ENCODE results near the gene SHOC1. TPM values are rescaled to one million over a fixed set of nuclear protein-coding genes. Genes with fewer than 3 reads are reported as not detected.

Gene SHOC1
- total RNA-seq, 1 experiment from 2014 or later: 1.1 TPM

DNA sequence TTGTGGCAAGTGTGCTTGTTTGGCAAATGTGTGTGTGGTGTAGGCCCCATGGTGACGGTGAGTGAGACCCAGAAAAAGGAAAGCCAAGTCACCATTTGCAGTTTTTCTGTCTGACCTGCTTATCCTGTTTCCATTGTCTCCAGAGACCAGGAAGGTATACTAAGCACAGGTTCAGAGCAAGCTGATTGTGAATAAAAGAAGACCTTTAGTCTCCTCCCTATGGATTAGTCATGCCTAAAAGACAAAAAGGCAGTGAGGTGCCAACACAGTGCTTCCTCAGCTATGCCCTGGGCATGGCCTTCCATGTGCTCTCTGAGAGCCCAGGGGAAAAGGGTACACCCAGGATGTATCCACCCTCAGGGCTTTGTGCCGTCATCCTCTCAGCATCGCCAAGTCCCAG is 49.2 kb upstream of the SHOC1 start:
- H2AFZ ChIP-seq (ENCODE audit: low read depth, low read length, poor library complexity, severe bottlenecking): no peak overlapping the region
- H3K36me3 ChIP-seq (ENCODE audit: control insufficient read depth in 1 of 2, insufficient read depth in 2 of 2, low read length in 2 of 2): no peaks in the 10 kb centered on the region
- H3K27ac ChIP-seq (ENCODE audit: low read depth, low read length): no peak overlapping the region
- no peak for TF ChIP-seq CEBPB (IDR thresholded peaks at IDR 0.05; ENCODE audit: low read depth)
- no peak for TF ChIP-seq ELF1 (IDR thresholded peaks at IDR 0.05; ENCODE audit: borderline replicate concordance, low read depth)
- TF ChIP-seq SP1 (IDR thresholded peaks at IDR 0.05; ENCODE audit: low read depth): no peak
- TF ChIP-seq YY1 (IDR thresholded peaks at IDR 0.05; ENCODE audit: extremely low read depth, insufficient replicate concordance, low read depth, low read length): no peak
- no peak for TF ChIP-seq ZNF274 (IDR thresholded peaks at IDR 0.05; ENCODE audit: low read depth, low read length)
- TF ChIP-seq, protein P1, sequence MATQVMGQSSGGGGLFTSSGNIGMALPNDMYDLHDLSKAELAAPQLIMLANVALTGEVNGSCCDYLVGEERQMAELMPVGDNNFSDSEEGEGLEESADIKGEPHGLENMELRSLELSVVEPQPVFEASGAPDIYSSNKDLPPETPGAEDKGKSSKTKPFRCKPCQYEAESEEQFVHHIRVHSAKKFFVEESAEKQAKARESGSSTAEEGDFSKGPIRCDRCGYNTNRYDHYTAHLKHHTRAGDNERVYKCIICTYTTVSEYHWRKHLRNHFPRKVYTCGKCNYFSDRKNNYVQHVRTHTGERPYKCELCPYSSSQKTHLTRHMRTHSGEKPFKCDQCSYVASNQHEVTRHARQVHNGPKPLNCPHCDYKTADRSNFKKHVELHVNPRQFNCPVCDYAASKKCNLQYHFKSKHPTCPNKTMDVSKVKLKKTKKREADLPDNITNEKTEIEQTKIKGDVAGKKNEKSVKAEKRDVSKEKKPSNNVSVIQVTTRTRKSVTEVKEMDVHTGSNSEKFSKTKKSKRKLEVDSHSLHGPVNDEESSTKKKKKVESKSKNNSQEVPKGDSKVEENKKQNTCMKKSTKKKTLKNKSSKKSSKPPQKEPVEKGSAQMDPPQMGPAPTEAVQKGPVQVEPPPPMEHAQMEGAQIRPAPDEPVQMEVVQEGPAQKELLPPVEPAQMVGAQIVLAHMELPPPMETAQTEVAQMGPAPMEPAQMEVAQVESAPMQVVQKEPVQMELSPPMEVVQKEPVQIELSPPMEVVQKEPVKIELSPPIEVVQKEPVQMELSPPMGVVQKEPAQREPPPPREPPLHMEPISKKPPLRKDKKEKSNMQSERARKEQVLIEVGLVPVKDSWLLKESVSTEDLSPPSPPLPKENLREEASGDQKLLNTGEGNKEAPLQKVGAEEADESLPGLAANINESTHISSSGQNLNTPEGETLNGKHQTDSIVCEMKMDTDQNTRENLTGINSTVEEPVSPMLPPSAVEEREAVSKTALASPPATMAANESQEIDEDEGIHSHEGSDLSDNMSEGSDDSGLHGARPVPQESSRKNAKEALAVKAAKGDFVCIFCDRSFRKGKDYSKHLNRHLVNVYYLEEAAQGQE (IDR thresholded peaks at IDR 0.05; ENCODE audit: low read depth): no peak
- no peak for TF ChIP-seq EGR1 (IDR thresholded peaks at IDR 0.05; ENCODE audit: low read depth)
- no peak for TF ChIP-seq POLR2AphosphoS5 (IDR thresholded peaks at IDR 0.05; ENCODE audit: low read depth, low read length)
- TF ChIP-seq, protein P2, sequence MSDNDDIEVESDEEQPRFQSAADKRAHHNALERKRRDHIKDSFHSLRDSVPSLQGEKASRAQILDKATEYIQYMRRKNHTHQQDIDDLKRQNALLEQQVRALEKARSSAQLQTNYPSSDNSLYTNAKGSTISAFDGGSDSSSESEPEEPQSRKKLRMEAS (IDR thresholded peaks at IDR 0.05): no peak
- no peak for TF ChIP-seq RAD21 (IDR thresholded peaks at IDR 0.05; ENCODE audit: low read depth)
- TF ChIP-seq TCF7L2 (IDR thresholded peaks at IDR 0.05; ENCODE audit: borderline replicate concordance, extremely low read depth, insufficient read depth, insufficient read length): no peak
- TF ChIP-seq SIN3A (IDR thresholded peaks at IDR 0.05; ENCODE audit: low read depth): no peak
- no peak for TF ChIP-seq POLR2A (IDR thresholded peaks at IDR 0.05; ENCODE audit: borderline replicate concordance, extremely low read depth, insufficient read depth, insufficient read length)
- no peak for TF ChIP-seq CBX3 (IDR thresholded peaks at IDR 0.05; ENCODE audit: low read depth)
- no peak for TF ChIP-seq JUND (IDR thresholded peaks at IDR 0.05)
- no peak for TF ChIP-seq ZFX (IDR thresholded peaks at IDR 0.05)
- TF ChIP-seq, protein P3, sequence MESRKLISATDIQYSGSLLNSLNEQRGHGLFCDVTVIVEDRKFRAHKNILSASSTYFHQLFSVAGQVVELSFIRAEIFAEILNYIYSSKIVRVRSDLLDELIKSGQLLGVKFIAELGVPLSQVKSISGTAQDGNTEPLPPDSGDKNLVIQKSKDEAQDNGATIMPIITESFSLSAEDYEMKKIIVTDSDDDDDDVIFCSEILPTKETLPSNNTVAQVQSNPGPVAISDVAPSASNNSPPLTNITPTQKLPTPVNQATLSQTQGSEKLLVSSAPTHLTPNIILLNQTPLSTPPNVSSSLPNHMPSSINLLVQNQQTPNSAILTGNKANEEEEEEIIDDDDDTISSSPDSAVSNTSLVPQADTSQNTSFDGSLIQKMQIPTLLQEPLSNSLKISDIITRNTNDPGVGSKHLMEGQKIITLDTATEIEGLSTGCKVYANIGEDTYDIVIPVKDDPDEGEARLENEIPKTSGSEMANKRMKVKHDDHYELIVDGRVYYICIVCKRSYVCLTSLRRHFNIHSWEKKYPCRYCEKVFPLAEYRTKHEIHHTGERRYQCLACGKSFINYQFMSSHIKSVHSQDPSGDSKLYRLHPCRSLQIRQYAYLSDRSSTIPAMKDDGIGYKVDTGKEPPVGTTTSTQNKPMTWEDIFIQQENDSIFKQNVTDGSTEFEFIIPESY (IDR thresholded peaks at IDR 0.05; ENCODE audit: extremely low read depth, insufficient replicate concordance, low read length): no peak
- TF ChIP-seq, protein P4, sequence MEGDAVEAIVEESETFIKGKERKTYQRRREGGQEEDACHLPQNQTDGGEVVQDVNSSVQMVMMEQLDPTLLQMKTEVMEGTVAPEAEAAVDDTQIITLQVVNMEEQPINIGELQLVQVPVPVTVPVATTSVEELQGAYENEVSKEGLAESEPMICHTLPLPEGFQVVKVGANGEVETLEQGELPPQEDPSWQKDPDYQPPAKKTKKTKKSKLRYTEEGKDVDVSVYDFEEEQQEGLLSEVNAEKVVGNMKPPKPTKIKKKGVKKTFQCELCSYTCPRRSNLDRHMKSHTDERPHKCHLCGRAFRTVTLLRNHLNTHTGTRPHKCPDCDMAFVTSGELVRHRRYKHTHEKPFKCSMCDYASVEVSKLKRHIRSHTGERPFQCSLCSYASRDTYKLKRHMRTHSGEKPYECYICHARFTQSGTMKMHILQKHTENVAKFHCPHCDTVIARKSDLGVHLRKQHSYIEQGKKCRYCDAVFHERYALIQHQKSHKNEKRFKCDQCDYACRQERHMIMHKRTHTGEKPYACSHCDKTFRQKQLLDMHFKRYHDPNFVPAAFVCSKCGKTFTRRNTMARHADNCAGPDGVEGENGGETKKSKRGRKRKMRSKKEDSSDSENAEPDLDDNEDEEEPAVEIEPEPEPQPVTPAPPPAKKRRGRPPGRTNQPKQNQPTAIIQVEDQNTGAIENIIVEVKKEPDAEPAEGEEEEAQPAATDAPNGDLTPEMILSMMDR (IDR thresholded peaks at IDR 0.05 in 2 of 3, conservative IDR thresholded peaks at IDR 0.05 in 1 of 3; ENCODE audit: borderline replicate concordance in 1 of 3, insufficient read depth in 1 of 3, low read depth in 2 of 3, low read length in 2 of 3): no peak
- TF ChIP-seq, protein P5, sequence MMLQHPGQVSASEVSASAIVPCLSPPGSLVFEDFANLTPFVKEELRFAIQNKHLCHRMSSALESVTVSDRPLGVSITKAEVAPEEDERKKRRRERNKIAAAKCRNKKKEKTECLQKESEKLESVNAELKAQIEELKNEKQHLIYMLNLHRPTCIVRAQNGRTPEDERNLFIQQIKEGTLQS (IDR thresholded peaks at IDR 0.05): no peak
- no peaks in the 10 kb centered on the region for H3K9me3 ChIP-seq (ENCODE audit: control insufficient read depth in 1 of 2, insufficient read depth in 1 of 2, low read depth in 1 of 2, low read length in 2 of 2)
- H4K20me1 ChIP-seq (ENCODE audit: insufficient read depth): no peaks in the 10 kb centered on the region
- H3K4me1 ChIP-seq (ENCODE audit: control insufficient read depth in 1 of 2, insufficient read depth in 2 of 2, low read length in 2 of 2): peaks cover 0 to 6% of the 10 kb centered on the region in 2 experiments; a peak in 1 of 4 replicates
- intact Hi-C loops (cut with micrococcal nuclease): no loop called here
- DNase-seq (ENCODE audit: low read depth, low spot score): no peak
- H3K79me2 ChIP-seq (ENCODE audit: insufficient read depth, low read length): no peaks in the 10 kb centered on the region
- no TSS peak for BruUV-seq (replicated peaks)
- H3K9me2 ChIP-seq (ENCODE audit: insufficient read depth): no peaks in the 10 kb centered on the region
- POLR2A ChIA-PET: no interaction called here
- no peak for ATAC-seq
- H3K4me3 ChIP-seq (replicated peaks in 1 of 2; ENCODE audit: low read depth in 1 of 2, low read length in 2 of 2): no peak overlapping the region
- CTCF ChIA-PET: no interaction called here
- RAD21 ChIA-PET (ENCODE audit: low non-redundant PET in 1 of 2, low total read pairs in 2 of 2, uncharacterized antibody in 2 of 2, unreplicated experiment in 2 of 2): no interaction called here
- no peak overlapping the region for H3K4me2 ChIP-seq (ENCODE audit: low read length)
- H3K9ac ChIP-seq (ENCODE audit: low read length): no peak overlapping the region
- no peaks in the 10 kb centered on the region for H3K27me3 ChIP-seq (ENCODE audit: insufficient read depth, low read length)
